HL-60 (cell line): ENCODE measurements around the gene VPS18.

Experiments used
- DNase-seq, 2 experiments: peaks; one replicate each; pipeline ENCODE4 v3.0.0-alpha.2; 2010 to 2020; ENCODE audit warnings: low read depth in 1 of 2, low spot score in 1 of 2
- H3K27ac ChIP-seq: fragments of 250-450 bp; sonication (Bioruptor Pico); replicated peaks from 2 replicates; pipeline ENCODE4 v1.5.1; 2020; ENCODE audit warnings: mild to moderate bottlenecking, moderate library complexity
- H3K27me3 ChIP-seq: fragments of 250-450 bp; sonication (Bioruptor Pico); 2 replicates; pipeline ENCODE4 v1.5.1; 2021; ENCODE audit warnings: mild to moderate bottlenecking, moderate library complexity; ENCODE audit not compliant: insufficient read depth, poor library complexity, severe bottlenecking
- H3K4me3 ChIP-seq: replicated peaks from 2 replicates; pipeline ENCODE4 v1.5.1; 2011; ENCODE audit warnings: mild to moderate bottlenecking, control low read depth, low read length; ENCODE audit not compliant: insufficient read depth
- GABPA ChIP-seq: IDR thresholded peaks from 2 replicates; pipeline ENCODE4 v1.6.1; 2012; ENCODE audit warnings: low read depth
- POLR2AphosphoS5 ChIP-seq: IDR thresholded peaks from 2 replicates; pipeline ENCODE4 v1.6.1; 2012; ENCODE audit warnings: low read depth
- SPI1 ChIP-seq: IDR thresholded peaks from 2 replicates; pipeline ENCODE4 v1.6.1; 2012; ENCODE audit warnings: low read depth, mild to moderate bottlenecking, borderline replicate concordance
- TF ChIP-seq, protein P1 (sequence below): IDR thresholded peaks from 2 replicates; pipeline ENCODE4 v1.6.1; 2012; ENCODE audit warnings: low read depth; ENCODE audit not compliant: insufficient replicate concordance
- TF ChIP-seq, protein P2 (sequence below): IDR thresholded peaks from one replicate; pipeline ENCODE4 v1.5.1; 2011; ENCODE audit warnings: low read length, control low read depth, inconsistent platforms; ENCODE audit not compliant: insufficient read depth

The VPS18 gene

GRCh38 chr15:40941068-40941527 lies 46.8 kb downstream of the VPS18 start:
- Histone ChIP-seq H3K27me3 (no peaks in the 10 kb centered on the region), H3K27ac (peak overlapping the region; percentile 77), H3K4me3 (peak overlapping the region; percentile 25; the same call in 1 of the 2 replicates)
- TF ChIP-seq POLR2AphosphoS5 (no peak), SPI1 (no peak)
- TF ChIP-seq, protein P1, sequence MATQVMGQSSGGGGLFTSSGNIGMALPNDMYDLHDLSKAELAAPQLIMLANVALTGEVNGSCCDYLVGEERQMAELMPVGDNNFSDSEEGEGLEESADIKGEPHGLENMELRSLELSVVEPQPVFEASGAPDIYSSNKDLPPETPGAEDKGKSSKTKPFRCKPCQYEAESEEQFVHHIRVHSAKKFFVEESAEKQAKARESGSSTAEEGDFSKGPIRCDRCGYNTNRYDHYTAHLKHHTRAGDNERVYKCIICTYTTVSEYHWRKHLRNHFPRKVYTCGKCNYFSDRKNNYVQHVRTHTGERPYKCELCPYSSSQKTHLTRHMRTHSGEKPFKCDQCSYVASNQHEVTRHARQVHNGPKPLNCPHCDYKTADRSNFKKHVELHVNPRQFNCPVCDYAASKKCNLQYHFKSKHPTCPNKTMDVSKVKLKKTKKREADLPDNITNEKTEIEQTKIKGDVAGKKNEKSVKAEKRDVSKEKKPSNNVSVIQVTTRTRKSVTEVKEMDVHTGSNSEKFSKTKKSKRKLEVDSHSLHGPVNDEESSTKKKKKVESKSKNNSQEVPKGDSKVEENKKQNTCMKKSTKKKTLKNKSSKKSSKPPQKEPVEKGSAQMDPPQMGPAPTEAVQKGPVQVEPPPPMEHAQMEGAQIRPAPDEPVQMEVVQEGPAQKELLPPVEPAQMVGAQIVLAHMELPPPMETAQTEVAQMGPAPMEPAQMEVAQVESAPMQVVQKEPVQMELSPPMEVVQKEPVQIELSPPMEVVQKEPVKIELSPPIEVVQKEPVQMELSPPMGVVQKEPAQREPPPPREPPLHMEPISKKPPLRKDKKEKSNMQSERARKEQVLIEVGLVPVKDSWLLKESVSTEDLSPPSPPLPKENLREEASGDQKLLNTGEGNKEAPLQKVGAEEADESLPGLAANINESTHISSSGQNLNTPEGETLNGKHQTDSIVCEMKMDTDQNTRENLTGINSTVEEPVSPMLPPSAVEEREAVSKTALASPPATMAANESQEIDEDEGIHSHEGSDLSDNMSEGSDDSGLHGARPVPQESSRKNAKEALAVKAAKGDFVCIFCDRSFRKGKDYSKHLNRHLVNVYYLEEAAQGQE: no peak
- no peak for DNase-seq

- Histone ChIP-seq H3K4me3 (peak overlapping the region; percentile 55), H3K27me3 (no peaks in the 10 kb centered on the region), H3K27ac (peak overlapping the region; percentile 91)
- peak; percentile 78 to 84 for DNase-seq
- TF ChIP-seq SPI1 (peak; percentile 57; the same call in 1 of the 2 replicates), GABPA (no peak), POLR2AphosphoS5 (peak; percentile 39; the same call in 1 of the 2 replicates)
- TF ChIP-seq, protein P2, sequence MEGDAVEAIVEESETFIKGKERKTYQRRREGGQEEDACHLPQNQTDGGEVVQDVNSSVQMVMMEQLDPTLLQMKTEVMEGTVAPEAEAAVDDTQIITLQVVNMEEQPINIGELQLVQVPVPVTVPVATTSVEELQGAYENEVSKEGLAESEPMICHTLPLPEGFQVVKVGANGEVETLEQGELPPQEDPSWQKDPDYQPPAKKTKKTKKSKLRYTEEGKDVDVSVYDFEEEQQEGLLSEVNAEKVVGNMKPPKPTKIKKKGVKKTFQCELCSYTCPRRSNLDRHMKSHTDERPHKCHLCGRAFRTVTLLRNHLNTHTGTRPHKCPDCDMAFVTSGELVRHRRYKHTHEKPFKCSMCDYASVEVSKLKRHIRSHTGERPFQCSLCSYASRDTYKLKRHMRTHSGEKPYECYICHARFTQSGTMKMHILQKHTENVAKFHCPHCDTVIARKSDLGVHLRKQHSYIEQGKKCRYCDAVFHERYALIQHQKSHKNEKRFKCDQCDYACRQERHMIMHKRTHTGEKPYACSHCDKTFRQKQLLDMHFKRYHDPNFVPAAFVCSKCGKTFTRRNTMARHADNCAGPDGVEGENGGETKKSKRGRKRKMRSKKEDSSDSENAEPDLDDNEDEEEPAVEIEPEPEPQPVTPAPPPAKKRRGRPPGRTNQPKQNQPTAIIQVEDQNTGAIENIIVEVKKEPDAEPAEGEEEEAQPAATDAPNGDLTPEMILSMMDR: peak; percentile 1
- TF ChIP-seq, protein P1: no peak
Measured at GRCh38 chr15:40941528-40942336, 47.5 kb downstream of the VPS18 start.

DNA sequence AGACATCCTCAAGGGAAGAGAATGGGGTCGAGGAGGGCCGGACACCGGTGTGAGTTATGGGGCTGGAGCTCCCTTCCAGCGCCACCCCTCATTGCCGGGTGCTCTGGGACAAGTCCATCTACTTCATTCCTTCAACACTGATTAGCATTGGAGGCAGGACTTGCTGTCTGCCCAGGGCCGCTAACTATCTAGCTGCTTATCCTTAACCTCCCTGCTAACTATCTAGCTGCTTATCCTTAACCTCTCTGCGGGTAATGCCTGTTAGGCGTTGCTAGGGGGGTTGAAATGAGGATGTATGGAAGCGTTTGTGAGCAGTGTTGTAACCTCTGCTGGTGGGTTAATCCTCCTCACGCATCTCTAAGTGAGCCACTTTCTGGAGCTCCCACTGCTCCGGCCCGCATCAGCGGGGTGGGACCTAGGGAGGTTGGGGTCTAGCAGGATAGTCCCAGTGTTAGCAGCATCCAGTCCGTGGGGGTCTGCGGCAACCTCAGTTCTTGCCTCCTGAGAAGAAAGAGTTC lies 48.1 kb downstream of the VPS18 start:
- H3K27me3 ChIP-seq: no peaks in the 10 kb centered on the region
- peak overlapping the region; percentile 91 for H3K27ac ChIP-seq
- H3K4me3 ChIP-seq: peak overlapping the region; percentile 55
- TF ChIP-seq GABPA: peak; percentile 25; the same call in 1 of the 2 replicates
- TF ChIP-seq, protein P2: no peak
- TF ChIP-seq POLR2AphosphoS5: peak; percentile 48
- peak in 1 of 2 experiments; percentile 84 for DNase-seq

- TF ChIP-seq, protein P2: no peak
- TF ChIP-seq SPI1 (no peak), POLR2AphosphoS5 (no peak), GABPA (no peak)
- TF ChIP-seq, protein P1: no peak
- H3K4me3 ChIP-seq: peak overlapping the region; percentile 55
- no peak for DNase-seq
- H3K27ac ChIP-seq: peak overlapping the region; percentile 91
- no peaks in the 10 kb centered on the region for H3K27me3 ChIP-seq
Measured at GRCh38 chr15:40942878-40943277, 48.6 kb downstream of the VPS18 start.
